Activated gamma-delta T cell treated with anti-CD3 and anti-CD28 coated beads, Interleukin-2, amount 50 U/mL, for 16 hours (primary cell): ENCODE results near the gene ECI2.
"Not testable (repeated sequence)": the region's sequence is repeated elsewhere in the genome, so short reads cannot be mapped to it uniquely, and the experiment has no call there.

ENCODE experiments used
- DNase-seq: peaks from one replicate; pipeline ENCODE4 v3.0.0-alpha.2; 2020; ENCODE audit warnings: low read depth

ECI2 gene

DNA sequence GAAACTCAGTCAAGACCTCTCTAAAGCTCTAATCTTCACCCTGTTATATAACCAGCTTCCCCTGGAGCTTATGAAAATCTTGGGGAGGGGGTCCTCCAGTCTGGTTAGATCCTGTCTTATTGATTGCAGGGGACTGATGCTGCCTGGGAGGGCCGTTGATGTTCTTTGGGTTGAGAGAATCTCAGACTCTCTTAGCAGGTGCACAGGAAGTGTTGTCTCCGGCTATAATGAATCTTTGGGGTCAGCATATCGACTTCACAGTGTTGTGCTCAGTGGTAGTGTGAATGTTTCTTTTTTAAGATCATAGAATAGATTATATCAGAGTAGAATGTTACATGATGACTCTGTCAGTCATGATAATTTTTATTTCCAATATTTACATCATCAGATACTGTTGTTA, 2.8 kb upstream of the ECI2 start:
- DNase-seq, result no peak

DNA sequence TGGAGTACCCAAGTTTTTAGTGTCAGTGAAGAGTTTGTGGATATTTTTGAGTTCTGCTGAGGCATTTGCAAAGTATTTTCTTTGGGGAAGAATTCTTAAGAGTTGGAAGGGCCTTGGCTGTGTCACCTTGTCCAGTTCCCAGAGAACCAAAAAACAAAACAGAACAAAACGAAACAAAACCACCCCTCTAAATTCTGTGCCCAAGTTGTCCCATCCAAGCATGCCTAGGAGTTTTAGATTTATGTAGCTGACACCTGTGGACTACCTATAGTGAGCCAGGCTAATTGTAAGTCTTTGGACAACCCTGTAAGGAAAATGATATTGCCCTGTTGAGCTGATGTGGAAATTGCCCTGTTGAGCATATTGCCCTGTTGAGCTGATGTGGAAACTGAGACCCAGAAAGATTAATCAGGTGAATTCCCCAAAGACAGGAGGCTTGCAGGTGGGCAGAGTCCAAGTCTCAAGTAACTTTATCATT, 1.0 kb upstream of the ECI2 start:
- no peak for DNase-seq

DNA sequence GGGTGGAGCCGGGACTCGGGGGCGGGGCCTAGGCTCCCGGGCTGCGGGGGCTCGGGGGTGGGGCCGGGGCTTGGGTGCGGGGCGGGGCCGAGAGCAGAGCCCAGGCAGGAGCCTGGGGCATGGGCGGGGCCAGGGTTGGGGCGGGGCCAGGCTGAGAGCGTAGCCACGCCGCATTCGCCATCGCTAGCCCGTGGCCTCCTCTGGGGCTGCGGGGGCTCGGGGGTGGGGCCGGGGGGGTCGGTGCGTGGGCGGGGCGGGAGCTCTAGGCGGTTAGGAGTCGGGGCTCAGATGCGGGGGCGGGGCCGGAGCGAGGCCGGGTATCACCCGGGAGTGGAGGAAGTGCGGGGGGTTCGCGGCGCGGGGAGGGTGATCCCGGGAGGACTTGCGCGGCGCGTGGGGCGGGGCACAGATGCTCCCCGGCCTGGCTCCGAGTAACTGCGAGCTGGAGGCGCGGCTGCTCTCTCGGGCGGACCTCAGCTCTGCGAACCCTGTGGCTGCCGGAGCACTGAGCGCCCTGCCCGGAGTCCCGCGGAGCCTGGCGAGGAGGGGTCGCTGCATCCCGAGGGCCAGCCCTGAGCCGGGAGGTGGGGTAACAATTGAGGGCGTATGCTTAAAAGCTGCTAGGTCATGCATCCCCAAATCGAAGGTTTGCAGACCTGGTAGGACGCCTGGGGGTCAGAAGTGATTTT, 434 bp upstream of the ECI2 start:
- peak; percentile 92 for DNase-seq

DNA sequence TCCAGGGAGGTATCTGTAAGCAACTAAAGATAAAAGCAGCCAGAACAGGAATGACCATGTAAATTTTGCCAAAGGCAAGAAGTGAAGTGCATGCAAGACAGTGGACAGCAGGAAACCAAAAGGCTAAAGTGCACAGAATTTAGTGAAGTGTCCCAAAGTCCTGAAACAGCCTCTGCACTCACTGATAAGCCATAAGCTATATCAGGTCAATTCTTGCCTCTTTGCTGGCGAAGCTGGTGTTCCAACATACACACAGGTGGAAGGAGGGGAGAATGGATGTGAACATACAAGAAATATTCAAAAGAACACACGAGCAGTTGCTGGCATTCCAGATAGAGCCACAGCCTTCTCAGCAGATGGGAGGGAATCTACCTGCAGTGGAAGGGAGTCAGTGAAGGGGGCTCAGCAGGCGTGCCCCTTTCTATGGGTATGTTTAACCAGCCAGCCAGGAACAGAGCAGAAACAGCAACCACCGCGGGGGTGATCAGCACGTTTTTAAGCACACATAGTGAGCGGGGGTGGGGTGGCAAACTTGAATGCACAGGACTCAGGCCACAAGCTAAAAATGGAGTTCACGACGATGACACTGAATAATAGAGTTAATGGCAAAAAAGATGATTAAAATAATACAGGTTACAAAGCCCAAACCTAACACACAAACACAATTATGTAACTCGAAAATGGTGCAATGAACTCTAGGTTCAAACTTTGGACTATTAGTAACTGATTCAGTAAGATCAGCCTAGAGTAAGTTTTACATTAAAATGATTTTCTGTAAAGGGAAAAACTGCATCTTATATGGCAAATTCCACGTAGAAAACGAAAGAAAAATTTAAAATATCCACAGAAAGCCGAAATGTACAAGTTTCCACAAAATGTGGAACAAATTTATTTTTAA, 1.2 kb downstream of the ECI2 start:
- peak; percentile 12 for DNase-seq

DNA sequence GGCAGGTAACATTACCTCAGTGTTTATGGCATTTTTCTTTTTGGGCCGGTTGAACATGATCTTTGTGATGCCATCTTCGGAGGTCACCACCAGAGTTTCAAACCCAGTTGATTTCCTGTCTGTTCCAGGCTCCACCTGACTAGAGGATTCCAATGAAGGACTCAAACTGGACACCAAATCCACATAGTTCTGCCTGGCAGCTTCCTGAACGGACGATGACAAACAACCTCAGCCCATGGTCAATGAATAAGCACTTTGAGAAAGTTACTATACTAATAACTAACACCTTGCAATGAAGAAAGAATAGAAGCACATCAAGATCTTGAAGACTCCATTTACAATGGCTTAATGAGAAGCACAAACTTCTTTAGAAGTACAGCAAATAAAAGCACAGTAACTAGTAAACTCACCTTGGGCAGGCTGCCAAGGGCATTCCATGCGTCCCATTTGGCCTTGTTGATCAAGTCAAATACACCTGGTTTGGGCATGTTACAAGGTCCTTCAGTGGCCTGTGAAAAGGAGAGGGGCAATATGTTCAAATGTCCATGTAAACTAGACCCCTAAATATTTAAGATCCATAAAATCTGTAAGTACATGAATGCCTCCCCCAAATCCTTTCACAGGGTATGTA, 4.9 kb downstream of the ECI2 start:
- DNase-seq, result no peak

DNA sequence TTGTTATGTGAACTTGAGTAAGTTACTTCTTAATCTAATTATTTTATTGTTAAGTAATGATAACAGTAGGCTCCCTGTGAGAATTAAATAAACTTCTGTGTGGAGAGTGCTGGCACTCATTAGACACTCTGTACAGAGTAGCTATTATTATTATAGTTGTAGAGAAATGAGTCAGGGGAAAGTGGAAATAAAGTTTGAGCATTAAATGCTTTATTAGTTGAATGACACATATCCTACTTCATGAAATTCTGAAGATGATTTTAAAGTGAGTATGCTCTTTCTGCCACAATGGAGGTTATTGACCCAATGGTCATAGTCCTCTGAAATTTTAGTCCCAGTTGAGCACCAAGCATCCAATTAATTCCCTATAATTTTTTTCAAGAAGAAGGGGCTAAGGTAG, 5.9 kb downstream of the ECI2 start:
- DNase-seq, result no peak

DNA sequence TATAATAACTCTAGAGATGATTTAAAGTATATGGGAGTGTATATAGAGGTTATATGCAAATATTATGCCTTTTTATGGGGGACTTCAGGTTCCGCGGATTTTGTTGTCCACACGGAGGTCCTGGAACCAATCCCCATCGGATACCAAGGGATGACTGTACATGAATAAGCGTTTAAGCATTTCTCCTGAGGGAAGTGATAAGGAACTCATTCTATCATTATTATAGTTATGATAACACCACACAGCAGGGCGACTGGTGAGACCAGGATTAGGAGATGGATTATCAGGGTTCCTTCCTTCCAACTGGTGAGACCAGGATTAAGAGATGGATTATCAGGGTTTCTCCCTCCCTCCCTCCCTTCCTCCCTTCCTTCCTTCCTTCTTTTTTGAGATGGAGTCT, 6.6 kb downstream of the ECI2 start:
- DNase-seq, result no peak

DNA sequence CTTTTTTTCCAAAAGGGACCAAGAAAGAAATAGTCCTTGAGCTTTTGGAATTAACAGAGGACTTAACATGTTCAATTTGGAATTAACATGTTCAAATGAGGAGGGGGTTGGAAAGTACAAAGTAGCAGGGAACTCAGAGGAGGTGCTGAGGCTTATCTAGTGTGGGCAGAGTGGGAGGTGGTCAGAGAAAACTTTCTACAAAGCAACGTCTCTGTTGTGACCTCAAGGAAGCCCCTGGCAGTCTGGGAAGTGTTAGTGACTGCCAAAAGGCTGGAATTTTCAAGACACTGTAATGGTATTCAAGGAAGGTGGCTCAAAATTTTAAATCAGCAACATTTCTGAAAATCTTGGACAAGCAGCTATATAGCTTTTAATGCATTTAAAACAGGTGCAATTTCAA, 7.3 kb downstream of the ECI2 start:
- DNase-seq, result no peak

DNA sequence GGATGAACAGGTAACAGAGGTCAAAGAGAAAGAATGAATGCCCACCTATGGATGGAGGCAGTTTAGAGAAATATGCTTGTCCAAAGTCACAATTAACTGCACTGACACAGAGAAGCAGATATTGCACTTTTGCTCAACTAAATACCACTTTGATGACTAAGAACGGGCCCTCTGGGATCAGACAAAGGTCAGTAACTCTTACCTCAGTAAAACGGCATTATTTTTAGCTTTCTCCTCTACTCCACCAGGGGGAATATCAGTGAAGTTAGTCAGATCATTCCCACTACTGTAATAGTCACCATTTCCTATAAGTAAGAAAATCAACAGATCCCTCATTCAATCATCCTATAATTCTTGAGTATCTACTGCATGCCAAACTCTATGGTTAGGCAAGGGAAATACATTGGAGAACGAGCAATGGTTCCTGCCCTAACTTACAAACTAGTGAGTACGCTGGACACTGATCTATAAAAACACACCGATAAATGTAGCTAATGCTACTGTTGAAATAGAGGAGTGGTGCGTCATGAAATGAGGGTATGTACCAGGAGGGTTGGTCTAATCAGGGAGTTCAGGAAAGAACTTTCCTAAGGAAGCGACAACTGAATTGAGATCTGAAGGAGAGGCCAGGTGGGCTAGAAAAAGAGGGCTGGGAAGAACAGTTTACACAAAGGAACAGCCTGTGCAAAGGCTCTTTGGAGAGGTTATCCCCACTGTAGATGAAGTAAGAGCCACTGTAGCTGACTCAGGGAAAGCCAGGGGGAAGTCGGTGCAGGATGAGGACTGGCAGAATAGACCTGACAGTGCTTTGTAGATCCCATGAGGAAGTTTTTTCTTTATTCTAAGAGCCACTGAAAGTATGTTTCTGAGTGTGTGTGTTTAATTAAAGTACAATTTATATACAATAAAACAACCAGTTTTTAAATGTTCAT, 9.2 kb downstream of the ECI2 start:
- no peak for DNase-seq

DNA sequence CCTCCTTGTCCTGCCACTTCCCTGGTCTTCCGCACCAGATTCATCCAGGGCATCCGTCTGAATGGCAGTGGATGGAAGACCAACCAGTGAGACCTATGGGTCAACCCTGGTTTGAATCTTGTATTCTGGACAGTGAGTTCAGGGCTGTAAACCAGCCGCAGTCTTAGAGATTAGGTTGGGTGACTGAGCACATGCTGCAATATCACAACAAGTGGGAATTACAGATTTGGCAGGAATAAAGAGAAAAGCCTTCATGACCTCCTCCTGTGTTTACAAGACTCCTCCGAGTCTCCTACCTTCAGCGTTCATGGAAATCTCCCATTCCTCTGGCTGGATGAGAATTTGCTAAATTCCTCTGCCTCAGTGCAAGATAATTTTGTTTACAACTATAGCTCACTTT, 9.9 kb downstream of the ECI2 start:
- DNase-seq, result no peak

DNA sequence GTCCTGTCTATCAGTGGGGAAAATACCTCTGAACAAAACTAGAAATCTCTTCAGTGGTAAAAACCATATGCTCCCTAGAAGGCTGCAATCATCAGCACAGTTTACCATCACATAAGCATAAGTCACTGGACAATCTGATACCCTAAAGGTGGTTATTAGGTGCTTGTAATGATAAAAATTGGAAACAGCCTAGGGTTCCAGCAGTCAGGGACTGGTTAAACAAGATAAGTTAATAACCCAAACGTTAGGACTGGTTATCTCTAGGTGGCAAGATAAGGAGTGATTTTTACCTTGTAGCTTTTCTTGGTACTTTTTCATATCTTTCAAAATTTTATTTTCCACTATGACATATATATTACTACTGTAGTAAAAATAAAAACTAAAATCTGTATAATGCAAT, 11.0 kb downstream of the ECI2 start:
- DNase-seq, result no peak

DNA sequence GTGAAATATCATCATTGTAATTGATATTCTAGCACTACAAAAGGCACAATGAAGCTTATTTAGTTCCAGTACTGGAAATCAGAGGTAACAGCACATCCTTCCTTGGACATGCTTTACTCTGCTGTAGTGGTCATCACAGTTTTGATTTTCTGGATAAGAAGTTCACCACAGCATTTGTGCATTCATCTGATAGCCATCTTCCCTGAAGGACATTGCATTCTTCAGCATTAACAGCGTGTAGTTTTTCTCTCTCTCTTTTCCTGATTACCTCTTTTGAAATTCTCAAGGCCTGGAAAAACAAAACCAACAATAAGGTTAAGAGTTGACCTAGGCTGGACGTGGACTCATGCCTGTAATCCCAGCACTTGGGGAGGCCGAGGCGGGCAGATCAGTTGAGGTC, 19.6 kb downstream of the ECI2 start:
- DNase-seq, result no peak

DNA sequence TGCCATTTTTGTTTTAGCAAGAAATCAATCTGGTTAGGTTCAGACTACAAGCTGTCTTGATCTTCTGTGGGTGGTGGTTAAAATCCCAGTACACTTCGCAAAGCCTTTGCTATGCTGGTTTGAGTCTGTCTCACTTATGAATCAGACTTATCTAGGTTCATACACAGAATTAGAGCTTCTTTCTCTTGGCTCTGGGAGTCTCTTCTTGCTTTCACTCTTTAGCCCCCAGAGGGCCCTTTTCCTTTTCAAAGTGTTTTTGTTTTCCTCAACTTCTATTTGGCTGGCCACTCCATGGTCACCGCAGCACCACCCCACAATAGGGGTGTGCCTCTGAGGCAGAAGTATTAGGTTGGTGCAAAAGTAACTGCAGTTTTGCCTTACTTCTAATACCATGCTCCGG, 21.3 kb downstream of the ECI2 start:
- no peak for DNase-seq

DNA sequence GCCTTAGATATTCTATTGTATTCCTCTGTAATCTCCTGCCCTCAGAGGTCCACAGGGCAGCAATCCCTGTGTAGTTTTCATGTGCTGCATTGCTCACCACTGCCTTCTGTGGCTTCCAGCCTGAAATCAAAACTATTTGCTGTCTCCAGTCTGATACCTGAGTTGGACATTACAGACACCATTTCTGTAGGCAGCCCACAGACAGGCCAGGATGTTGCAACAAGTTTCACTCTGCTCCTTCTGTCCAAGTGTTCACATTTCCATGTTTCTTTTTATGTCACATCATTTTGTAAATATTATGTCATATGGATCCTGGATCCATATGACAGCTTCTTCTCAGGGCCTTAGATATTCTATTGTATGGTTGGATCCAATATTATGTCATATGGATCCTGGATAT, 21.7 kb downstream of the ECI2 start:
- DNase-seq, result no peak

DNA sequence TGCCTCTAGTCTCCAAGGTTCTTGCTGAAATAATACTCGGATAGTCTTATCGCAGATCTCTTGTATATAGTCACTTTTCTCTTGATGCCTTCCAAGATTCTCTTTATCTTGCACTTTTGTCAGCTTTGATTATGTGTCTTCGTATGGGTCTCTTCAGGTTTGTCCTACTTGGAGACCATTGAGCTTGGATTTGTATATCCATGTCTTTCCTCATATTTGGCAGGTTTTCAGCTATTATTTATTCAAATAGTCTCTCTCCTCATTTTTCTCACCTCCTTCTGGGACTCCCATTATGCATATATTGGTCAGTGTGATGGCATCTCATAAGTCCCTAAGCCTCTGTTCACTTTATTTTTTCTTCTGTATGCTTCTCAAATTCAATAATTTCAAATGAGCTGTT, 23.0 kb downstream of the ECI2 start:
- no peak for DNase-seq

DNA sequence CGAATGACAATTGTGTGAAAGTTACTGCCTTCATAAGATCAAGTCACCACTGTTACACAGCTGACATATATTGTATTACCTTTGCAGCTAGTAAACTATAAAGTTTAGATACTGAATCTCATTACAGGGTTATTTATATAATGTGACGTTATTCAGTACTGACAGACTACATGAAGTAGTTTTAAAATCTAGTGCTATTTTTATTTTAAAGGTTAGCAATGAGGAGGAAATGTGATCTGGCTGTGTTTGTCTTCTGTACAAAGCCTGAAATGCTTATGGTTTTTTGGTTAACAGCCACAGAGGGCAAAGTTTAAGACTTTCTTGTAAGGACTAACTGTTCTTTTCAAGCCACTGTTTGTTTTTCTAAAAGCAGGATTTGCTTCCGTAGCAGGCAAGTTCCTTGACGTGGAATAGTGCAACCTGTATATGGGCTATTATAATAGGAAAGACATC, 26.0 kb downstream of the ECI2 start:
- DNase-seq, result not testable (repeated sequence)

DNA sequence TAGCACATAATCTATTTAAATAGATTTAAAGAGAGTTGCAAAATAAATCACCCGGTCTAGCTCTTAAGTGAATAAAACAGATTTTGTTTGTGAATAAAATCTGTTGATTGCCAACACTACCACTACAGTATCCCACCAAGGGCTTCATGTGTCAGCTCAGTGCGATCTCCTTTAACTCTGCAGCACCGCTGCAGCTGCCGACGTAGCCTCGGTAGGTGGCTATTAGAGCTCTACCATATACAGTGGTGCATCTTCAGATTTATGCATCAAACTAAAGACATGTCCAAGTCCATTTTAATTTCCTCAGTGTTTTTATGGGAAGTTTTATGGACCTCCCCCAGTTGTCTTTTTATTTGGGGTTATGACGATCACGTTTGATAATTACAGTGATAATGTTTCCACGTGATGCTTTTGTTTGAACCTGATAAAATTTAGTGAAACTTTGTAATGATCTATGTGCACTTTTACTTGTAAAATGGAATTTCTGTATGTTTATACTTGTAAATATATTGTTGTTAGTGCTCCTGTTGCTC, 26.7 kb downstream of the ECI2 start:
- no peak for DNase-seq

DNA sequence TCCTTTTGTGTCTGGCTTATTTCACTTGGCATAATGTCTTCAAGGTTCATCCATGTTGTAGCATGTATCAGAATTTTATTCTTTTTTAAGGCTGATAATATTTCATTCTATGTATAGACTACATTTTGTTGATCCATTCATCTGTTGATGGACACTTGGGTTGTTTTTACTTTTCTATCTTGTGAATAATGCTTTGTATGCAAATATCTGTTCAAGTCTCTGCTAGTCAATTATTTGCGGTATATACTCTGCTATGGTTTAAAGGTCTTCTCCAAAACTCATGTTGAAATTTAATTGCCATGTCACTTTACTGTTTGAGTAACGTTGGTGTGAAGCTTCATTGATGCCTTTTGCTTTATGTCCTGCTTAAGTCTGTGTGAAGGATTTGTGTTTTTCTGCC, 27.5 kb downstream of the ECI2 start:
- DNase-seq, result no peak

DNA sequence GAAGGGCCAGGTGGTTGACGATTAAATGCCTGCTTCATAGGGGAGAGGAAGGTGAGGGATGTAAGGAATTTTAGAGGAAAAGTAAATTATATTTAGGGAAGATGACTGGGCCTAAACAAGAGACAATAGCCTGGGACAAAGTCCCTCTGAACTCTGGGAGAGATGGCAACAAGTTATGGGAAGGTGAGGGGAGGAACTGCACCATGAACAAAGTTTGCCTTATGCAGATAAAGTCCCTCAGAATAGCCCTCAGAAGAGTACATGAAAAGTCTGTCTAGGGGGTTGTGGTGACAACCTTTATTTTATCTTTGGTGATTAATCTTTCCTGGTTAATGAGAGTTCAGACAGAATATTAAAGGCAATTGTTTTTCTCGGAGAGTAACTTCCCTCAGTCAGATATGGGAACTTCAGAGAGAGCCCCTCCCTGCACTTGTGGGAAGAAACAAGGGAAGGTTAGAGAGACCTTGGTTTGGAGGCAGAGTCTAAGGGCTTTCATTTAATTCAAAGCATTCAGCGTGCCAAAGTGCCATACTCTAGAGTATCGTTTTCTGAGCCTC, 29.3 kb downstream of the ECI2 start:
- DNase-seq, result no peak

DNA sequence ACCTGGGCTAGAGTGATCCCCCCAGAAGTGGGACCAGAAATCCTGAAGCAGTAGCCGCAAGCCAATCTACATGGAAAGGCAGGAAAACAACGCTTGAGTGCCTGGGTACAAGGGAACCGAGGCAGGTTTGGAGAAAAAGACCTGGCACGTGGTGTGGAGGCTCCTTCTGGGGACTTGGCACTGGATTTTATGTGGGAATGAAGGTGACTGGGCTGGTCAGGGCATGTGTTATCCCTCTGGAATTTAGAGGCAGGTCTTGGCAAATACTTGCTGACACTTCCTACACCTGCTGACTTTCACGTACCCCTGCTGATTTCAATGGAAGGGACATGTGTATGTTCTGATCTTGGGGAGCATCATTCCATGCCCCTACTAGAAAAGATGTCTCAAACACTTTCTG, 31.4 kb downstream of the ECI2 start:
- no peak for DNase-seq

DNA sequence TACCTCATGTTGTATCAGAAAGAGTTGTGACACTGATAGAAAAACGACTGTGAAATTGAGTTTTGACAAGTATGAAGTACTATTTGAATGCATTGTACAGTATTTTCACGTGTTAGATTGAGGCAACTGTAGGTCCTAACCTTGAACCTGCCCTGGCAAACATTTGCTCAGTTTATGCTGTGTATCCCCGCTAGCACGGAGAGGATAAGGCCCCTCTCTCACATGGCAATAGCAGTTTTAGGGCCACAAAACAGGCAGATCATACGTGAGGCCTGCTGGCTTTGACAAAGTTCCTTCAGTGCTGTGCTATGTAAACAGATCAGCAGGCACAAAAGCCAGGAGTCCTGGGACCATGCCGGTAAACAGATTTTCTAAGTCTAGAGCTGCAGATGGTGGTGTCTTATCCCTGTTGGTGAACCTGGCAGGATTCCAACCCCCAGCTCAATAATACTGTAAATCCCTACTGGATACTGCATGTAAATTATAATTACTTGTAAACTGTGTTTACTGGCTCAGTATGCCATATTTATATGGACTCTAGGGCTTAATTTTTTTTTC, 32.6 kb downstream of the ECI2 start:
- DNase-seq, result no peak
